Astrocyte (in vitro differentiated cells and primary cell): Measurements from ENCODE around the gene TBC1D5. TPM values are rescaled to one million over a fixed set of nuclear protein-coding genes. Genes with fewer than 3 reads are reported as not detected.

ENCODE experiments used
- DNase-seq: peaks from one replicate; pipeline ENCODE4 v3.0.0-alpha.2; 2010; ENCODE audit warnings: low read depth
- FAIRE-seq: peaks from 2 replicates; lab custom pipeline; 2011; peaks lifted over from hg19 to GRCh38; lab: Jason Lieb, UNC
- H2AFZ ChIP-seq: 2 replicates; pipeline ENCODE4 v1.6.0; 2012; ENCODE audit warnings: low read depth, low read length, inconsistent platforms
- H3K27ac ChIP-seq: 2 replicates; pipeline ENCODE4 v1.5.1; 2011; ENCODE audit warnings: low read depth, low read length, inconsistent platforms
- H3K27me3 ChIP-seq: 2 replicates; pipeline ENCODE4 v1.6.0; 2011; ENCODE audit warnings: low read length, inconsistent platforms; ENCODE audit not compliant: insufficient read depth
- H3K36me3 ChIP-seq: 2 replicates; pipeline ENCODE4 v1.5.1; 2011; ENCODE audit warnings: low read length, inconsistent platforms; ENCODE audit not compliant: insufficient read depth
- H3K4me1 ChIP-seq: 2 replicates; pipeline ENCODE4 v1.5.1; 2011; ENCODE audit warnings: low read length, inconsistent platforms; ENCODE audit not compliant: insufficient read depth
- H3K4me2 ChIP-seq: 2 replicates; pipeline ENCODE4 v1.6.0; 2012; ENCODE audit warnings: low read length, inconsistent platforms
- H3K4me3 ChIP-seq: 2 replicates; pipeline ENCODE4 v1.5.1; 2011; ENCODE audit warnings: low read depth, mild to moderate bottlenecking, low read length, inconsistent platforms; ENCODE audit not compliant: insufficient read depth
- H3K79me2 ChIP-seq: 2 replicates; pipeline ENCODE4 v1.6.0; 2012; ENCODE audit warnings: mild to moderate bottlenecking, low read length, inconsistent platforms; ENCODE audit not compliant: insufficient read depth
- H3K9ac ChIP-seq: 2 replicates; pipeline ENCODE4 v1.6.0; 2012; ENCODE audit warnings: mild to moderate bottlenecking, low read length, inconsistent platforms
- H3K9me3 ChIP-seq: 2 replicates; pipeline ENCODE4 v1.5.1; 2012; ENCODE audit warnings: low read depth, mild to moderate bottlenecking, low read length, inconsistent platforms; ENCODE audit not compliant: insufficient read depth
- H4K20me1 ChIP-seq: 2 replicates; pipeline ENCODE4 v1.6.0; 2012; ENCODE audit warnings: low read length, inconsistent platforms; ENCODE audit not compliant: insufficient read depth
- H3K27ac Mint-ChIP-seq: one replicate; pipeline ENCODE4 v1.8.0; 2021; ENCODE audit warnings: mild to moderate bottlenecking, mixed read lengths; ENCODE audit not compliant: unreplicated experiment
- H3K27me3 Mint-ChIP-seq: one replicate; pipeline ENCODE4 v1.8.0; 2021; ENCODE audit warnings: low read depth, mixed read lengths; ENCODE audit not compliant: unreplicated experiment
- H3K36me3 Mint-ChIP-seq: one replicate; pipeline ENCODE4 v1.8.0; 2021; ENCODE audit warnings: low read depth, mixed read lengths; ENCODE audit not compliant: unreplicated experiment
- H3K4me1 Mint-ChIP-seq: one replicate; pipeline ENCODE4 v1.8.0; 2021; ENCODE audit warnings: low read depth, mixed read lengths; ENCODE audit not compliant: unreplicated experiment
- H3K4me3 Mint-ChIP-seq: one replicate; pipeline ENCODE4 v1.8.0; 2021; ENCODE audit warnings: mild to moderate bottlenecking, moderate library complexity, mixed read lengths; ENCODE audit not compliant: unreplicated experiment
- H3K9me3 Mint-ChIP-seq: one replicate; pipeline ENCODE4 v1.8.0; 2021; ENCODE audit warnings: mild to moderate bottlenecking, mixed read lengths; ENCODE audit not compliant: unreplicated experiment
- CTCF ChIP-seq: IDR thresholded peaks from 2 replicates; pipeline ENCODE4 v1.5.1; 2011; ENCODE audit warnings: low read depth, mild to moderate bottlenecking, inconsistent platforms, low read length, moderate library complexity; ENCODE audit not compliant: insufficient read depth
- EZH2 ChIP-seq: IDR thresholded peaks from 2 replicates; pipeline ENCODE4 v1.6.1; 2012; ENCODE audit warnings: mild to moderate bottlenecking, low read length, inconsistent platforms; ENCODE audit not compliant: insufficient read depth
- total RNA-seq: library from RNA; stranded (reverse); gene quantifications from 2 replicates; pipeline ENCODE4 v1.2.1, GENCODE V29; 2021

Gene TBC1D5
- total RNA-seq, 1 donor from 2014 or later = 23.0 TPM

GRCh38 chr3:17125738-17126442 lies 616.5 kb downstream of the TBC1D5 start:
- no peaks in the 10 kb centered on the region for H3K36me3 ChIP-seq
- Mint-ChIP-seq H3K27ac (no peak overlapping the region), H3K9me3 (peaks cover 5% of the 10 kb centered on the region), H3K4me3 (no peak overlapping the region), H3K4me1 (no peaks in the 10 kb centered on the region), H3K27me3 (no peaks in the 10 kb centered on the region), H3K36me3 (no peaks in the 10 kb centered on the region)
- H3K4me3 ChIP-seq = no peak overlapping the region
- H3K9me3 ChIP-seq = no peaks in the 10 kb centered on the region
- no peaks in the 10 kb centered on the region for H3K27me3 ChIP-seq
- no peak overlapping the region for H3K27ac ChIP-seq
- FAIRE-seq (no peak), DNase-seq (no peak)
- H4K20me1 ChIP-seq = no peaks in the 10 kb centered on the region
- no peak overlapping the region for H3K4me2 ChIP-seq
- TF ChIP-seq EZH2 = no peak
- no peak for TF ChIP-seq CTCF
- H3K4me1 ChIP-seq = no peaks in the 10 kb centered on the region
- no peaks in the 10 kb centered on the region for H3K79me2 ChIP-seq
- H3K9ac ChIP-seq = no peak overlapping the region
- H2AFZ ChIP-seq = no peak overlapping the region

- H3K9me3 Mint-ChIP-seq = peaks cover 2% of the 10 kb centered on the region
- H3K36me3 Mint-ChIP-seq = no peaks in the 10 kb centered on the region
- H3K4me1 Mint-ChIP-seq = no peaks in the 10 kb centered on the region
- Histone ChIP-seq H3K27ac (no peak overlapping the region), H3K4me3 (no peak overlapping the region), H3K9me3 (no peaks in the 10 kb centered on the region), H3K4me2 (no peak overlapping the region), H3K4me1 (no peaks in the 10 kb centered on the region), H2AFZ (no peak overlapping the region), H3K9ac (no peak overlapping the region), H3K79me2 (no peaks in the 10 kb centered on the region), H3K36me3 (no peaks in the 10 kb centered on the region), H3K27me3 (no peaks in the 10 kb centered on the region), H4K20me1 (no peaks in the 10 kb centered on the region)
- no peak for DNase-seq
- peaks cover 3% of the 10 kb centered on the region for H3K27me3 Mint-ChIP-seq
- no peak overlapping the region for H3K4me3 Mint-ChIP-seq
- no peak for FAIRE-seq
- H3K27ac Mint-ChIP-seq = no peak overlapping the region
- TF ChIP-seq EZH2 = no peak
- TF ChIP-seq CTCF = no peak
Measured at GRCh38 chr3:17122758-17123157, 619.7 kb downstream of the TBC1D5 start.

GRCh38 chr3:17121336-17121735 lies 621.1 kb downstream of the TBC1D5 start:
- Histone ChIP-seq H3K79me2 (no peaks in the 10 kb centered on the region), H3K36me3 (no peaks in the 10 kb centered on the region), H3K27me3 (no peaks in the 10 kb centered on the region), H3K9ac (no peak overlapping the region), H3K27ac (no peak overlapping the region), H3K4me2 (no peak overlapping the region), H3K4me3 (no peak overlapping the region), H2AFZ (no peak overlapping the region), H3K9me3 (no peaks in the 10 kb centered on the region), H3K4me1 (no peaks in the 10 kb centered on the region), H4K20me1 (no peaks in the 10 kb centered on the region)
- peaks cover 10% of the 10 kb centered on the region for H3K9me3 Mint-ChIP-seq
- no peak overlapping the region for H3K27ac Mint-ChIP-seq
- DNase-seq (no peak), FAIRE-seq (no peak)
- TF ChIP-seq CTCF (no peak), EZH2 (no peak)
- H3K27me3 Mint-ChIP-seq = peaks cover 3% of the 10 kb centered on the region
- no peaks in the 10 kb centered on the region for H3K36me3 Mint-ChIP-seq
- H3K4me3 Mint-ChIP-seq = no peak overlapping the region
- H3K4me1 Mint-ChIP-seq = no peaks in the 10 kb centered on the region
